Gastrocnemius medialis (tissue), 4 donors: Measurements from ENCODE around the gene HSFX1. TPM values are rescaled to one million over a fixed set of nuclear protein-coding genes. Genes with fewer than 3 reads are reported as not detected.
"Not testable (repeated sequence)": the region's sequence is repeated elsewhere in the genome, so short reads cannot be mapped to it uniquely, and the experiment has no call there.

ENCODE experiments used
- ATAC-seq, 2 donors: fragments of 150-250 bp; one replicate each; pipeline ENCODE4 v1.9.1; 2016
- DNase-seq, 2 donors: peaks; one replicate each; pipeline ENCODE4 v3.0.0-alpha.2; 2019
- H3K27ac ChIP-seq, 4 donors: fragments of 200-600 bp; sonication (generic); 1 replicate in 1 of 4; 2 replicates in 3 of 4; pipeline ENCODE4 v1.5.1; 2016 to 2018; ENCODE audit warnings: mild to moderate bottlenecking in 2 of 4, moderate library complexity in 1 of 4
- H3K27me3 ChIP-seq, 3 donors: fragments of 200-600 bp; sonication (generic) in 2 of 3; 1 replicate in 1 of 3; 2 replicates in 2 of 3; pipeline versions ENCODE4 v1.5.1 to v1.6.0; 2016 to 2019; ENCODE audit warnings: mild to moderate bottlenecking in 1 of 3, moderate library complexity in 1 of 3
- H3K36me3 ChIP-seq, 2 donors: fragments of 200-600 bp; sonication (generic) in 1 of 2; one replicate each; pipeline ENCODE4 v1.5.1; 2017 to 2018
- H3K4me1 ChIP-seq, 2 donors: fragments of 200-600 bp; sonication (generic) in 1 of 2; one replicate each; pipeline ENCODE4 v1.5.1; 2016 to 2017; ENCODE audit warnings: mild to moderate bottlenecking in 2 of 2
- H3K4me3 ChIP-seq, 4 donors: fragments of 200-600 bp; sonication (generic) in 3 of 4; 1 replicate in 1 of 4; 2 replicates in 3 of 4; pipeline ENCODE4 v1.5.1; 2016 to 2019; ENCODE audit warnings: mild to moderate bottlenecking in 2 of 4
- H3K9me3 ChIP-seq, 3 donors: fragments of 200-600 bp; sonication (generic) in 2 of 3; 1 replicate in 1 of 3; 2 replicates in 2 of 3; pipeline ENCODE4 v1.5.1; 2016 to 2019
- POLR2A ChIP-seq, 2 donors: fragments of 450-650 bp; IDR thresholded peaks; one replicate each; pipeline ENCODE4 v1.6.1; 2017; ENCODE audit warnings: antibody characterized with exemption in 2 of 2, mild to moderate bottlenecking in 2 of 2, moderate library complexity in 2 of 2
- in situ Hi-C, 4 donors: fragments of 200-750 bp; cut with MboI; loops; one replicate each; pipeline versions ENCODE4 v1.15.0 to v1.8.0; 2017; ENCODE audit warnings: low sequenced_read_pairs in 4 of 4
- intact Hi-C: fragments of 100-400 bp; cut with DNase I; formaldehyde crosslinking; loops from one replicate; pipeline ENCODE4 v1.15.1; 2023; ENCODE audit warnings: low total_unique reads
- total RNA-seq, 4 donors: library from RNA; depleted of rRNA; stranded (reverse); fragments of >200 nt; gene quantifications; one replicate each; pipeline versions ENCODE4 v1.1.0 to v1.2.3, GENCODE V29; 2016
- TF ChIP-seq, protein P1 (sequence below), 5 experiments: fragments of 450-650 bp in 3 of 5; fragments of 200-600 bp in 2 of 5; sonication (generic) in 2 of 5; IDR thresholded peaks in 4 of 5; conservative IDR thresholded peaks in 1 of 5; 1 replicate in 4 of 5; 2 replicates in 1 of 5; pipeline ENCODE4 v1.5.1; 2016 to 2019; ENCODE audit warnings: antibody characterized with exemption in 5 of 5, mild to moderate bottlenecking in 3 of 5, moderate library complexity in 3 of 5

The HSFX1 gene
- total RNA-seq, 4 donors from 2014 or later, result 0.42 to 0.46 TPM; not detected in 2

DNA sequence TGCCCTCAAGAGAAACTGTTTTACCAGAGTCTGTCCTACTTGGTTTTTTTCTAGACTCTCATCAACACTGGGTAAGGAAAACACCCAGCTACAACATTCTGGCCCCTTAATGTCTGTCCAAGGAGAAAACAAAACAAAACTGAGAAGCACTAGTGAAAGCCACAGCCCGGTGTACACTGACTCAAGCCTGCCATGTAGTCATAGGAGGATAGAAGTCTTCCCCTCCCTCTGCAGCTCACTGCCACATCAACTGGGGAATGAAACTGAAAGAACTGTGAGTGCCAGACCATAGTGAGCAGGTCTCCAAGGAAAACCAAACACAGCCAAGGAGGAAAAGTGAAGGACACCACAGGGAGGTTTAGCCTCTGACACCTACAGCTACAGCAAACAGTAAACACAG is 21.7 kb downstream of the HSFX1 start:
- H3K27ac ChIP-seq, in situ Hi-C loops, H3K36me3 ChIP-seq, intact Hi-C loops, H3K4me1 ChIP-seq, H3K4me3 ChIP-seq, H3K9me3 ChIP-seq, DNase-seq, ATAC-seq, H3K27me3 ChIP-seq: not testable (repeated sequence)

DNA sequence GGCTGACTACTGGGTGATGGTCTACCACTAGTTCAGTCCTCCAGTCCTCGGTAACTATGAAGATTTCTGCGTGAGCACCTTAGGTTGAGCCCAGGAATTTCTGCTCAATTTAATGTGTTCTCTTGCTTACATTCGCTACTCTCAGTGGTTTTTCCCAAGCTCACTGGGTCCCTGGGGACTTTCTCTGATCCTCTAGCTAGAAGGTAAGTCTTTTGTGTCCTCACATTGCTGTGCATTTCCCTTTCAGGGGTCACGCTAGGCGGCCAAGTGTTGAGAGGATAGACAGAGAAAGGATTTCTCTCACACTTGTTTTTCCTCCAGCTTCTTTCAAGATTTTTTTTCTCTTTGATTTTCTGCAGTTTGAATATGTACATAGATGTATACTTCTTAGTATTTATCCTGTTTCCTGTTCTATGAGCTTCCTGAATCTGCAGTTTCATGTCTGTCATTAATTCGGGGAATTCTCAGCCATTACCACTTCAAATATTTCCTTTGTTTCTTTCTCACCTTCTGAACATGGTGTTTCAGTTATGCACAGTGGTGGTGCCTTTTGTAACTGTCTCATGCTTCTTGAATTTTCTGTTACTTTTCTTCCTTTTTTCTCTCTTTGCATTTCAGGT is 25.3 kb downstream of the HSFX1 start:
- Histone ChIP-seq H3K36me3 (no peaks in the 10 kb centered on the region), H3K4me3 (no peak overlapping the region), H3K27me3 (no peaks in the 10 kb centered on the region), H3K9me3 (no peaks in the 10 kb centered on the region), H3K4me1 (no peaks in the 10 kb centered on the region), H3K27ac (no peak overlapping the region)
- in situ Hi-C loops, result no loop called here
- TF ChIP-seq, protein P1, sequence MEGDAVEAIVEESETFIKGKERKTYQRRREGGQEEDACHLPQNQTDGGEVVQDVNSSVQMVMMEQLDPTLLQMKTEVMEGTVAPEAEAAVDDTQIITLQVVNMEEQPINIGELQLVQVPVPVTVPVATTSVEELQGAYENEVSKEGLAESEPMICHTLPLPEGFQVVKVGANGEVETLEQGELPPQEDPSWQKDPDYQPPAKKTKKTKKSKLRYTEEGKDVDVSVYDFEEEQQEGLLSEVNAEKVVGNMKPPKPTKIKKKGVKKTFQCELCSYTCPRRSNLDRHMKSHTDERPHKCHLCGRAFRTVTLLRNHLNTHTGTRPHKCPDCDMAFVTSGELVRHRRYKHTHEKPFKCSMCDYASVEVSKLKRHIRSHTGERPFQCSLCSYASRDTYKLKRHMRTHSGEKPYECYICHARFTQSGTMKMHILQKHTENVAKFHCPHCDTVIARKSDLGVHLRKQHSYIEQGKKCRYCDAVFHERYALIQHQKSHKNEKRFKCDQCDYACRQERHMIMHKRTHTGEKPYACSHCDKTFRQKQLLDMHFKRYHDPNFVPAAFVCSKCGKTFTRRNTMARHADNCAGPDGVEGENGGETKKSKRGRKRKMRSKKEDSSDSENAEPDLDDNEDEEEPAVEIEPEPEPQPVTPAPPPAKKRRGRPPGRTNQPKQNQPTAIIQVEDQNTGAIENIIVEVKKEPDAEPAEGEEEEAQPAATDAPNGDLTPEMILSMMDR (IDR thresholded peaks at IDR 0.05 in 4 of 5, conservative IDR thresholded peaks at IDR 0.05 in 1 of 5), result no peak
- no peak for TF ChIP-seq POLR2A (IDR thresholded peaks at IDR 0.05)
- intact Hi-C loops, result no loop called here
- ATAC-seq, result no peak
- DNase-seq, result no peak

DNA sequence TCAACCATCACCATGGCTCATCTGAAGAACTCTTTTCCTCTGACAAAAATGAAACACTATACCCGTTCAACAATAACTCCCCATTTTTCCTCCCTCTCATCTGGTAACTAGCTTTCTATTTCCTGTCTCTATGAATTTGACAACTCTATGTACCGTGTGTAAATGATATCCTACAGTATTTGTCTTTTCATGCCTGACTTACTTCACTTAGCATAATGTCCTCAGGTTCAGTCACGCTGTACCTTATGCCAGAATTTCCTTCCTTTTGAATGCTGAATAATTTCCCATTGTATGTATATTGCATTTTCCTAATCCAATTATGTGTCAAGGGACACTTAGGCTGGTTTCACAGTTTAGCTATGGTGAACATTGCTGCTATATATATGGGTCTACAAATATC is 26.1 kb downstream of the HSFX1 start:
- H3K4me1 ChIP-seq, result no peaks in the 10 kb centered on the region
- H3K9me3 ChIP-seq, result no peaks in the 10 kb centered on the region
- no peak overlapping the region for H3K27ac ChIP-seq
- in situ Hi-C loops, result no loop called here
- DNase-seq (no peak), ATAC-seq (no peak)
- intact Hi-C loops, result no loop called here
- H3K4me3 ChIP-seq, result no peak overlapping the region
- H3K27me3 ChIP-seq, result no peaks in the 10 kb centered on the region
- TF ChIP-seq, protein P1 (IDR thresholded peaks at IDR 0.05 in 4 of 5, conservative IDR thresholded peaks at IDR 0.05 in 1 of 5), result no peak
- H3K36me3 ChIP-seq, result no peaks in the 10 kb centered on the region

DNA sequence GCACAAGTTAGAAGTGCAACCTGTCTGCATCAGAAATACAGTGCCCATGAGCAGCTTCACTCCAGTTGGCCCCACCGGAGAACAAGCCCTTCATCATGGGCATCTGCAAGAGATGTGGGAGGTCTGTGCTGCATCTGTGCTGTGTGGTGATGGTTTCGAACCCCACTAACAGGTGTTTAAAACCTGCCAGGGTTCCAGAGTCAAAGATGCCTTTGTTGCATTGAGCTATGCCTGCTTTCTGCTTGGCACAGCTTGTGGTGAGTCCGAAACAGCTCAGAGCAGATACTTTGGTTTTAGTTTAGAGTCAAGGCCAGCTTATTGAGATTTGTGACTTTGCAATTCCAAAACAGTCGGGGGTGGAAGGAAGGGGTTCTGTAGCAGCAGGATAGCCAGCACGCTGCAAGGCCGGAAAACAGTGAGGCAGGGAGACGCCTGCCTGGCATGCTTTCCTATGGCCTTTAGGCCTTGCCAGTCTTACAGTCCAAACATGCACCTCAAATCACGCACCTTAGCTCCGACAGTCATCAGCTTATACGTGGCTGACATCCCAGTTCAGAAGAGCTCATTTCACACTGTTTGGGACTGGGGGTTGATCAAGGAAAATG is 29.7 kb downstream of the HSFX1 start:
- H3K27ac ChIP-seq, result no peak overlapping the region
- H3K27me3 ChIP-seq, result no peaks in the 10 kb centered on the region
- ATAC-seq, result no peak
- H3K9me3 ChIP-seq, result no peaks in the 10 kb centered on the region
- intact Hi-C loops, result no loop called here
- H3K36me3 ChIP-seq, result no peaks in the 10 kb centered on the region
- in situ Hi-C loops, result no loop called here
- TF ChIP-seq, protein P1 (IDR thresholded peaks at IDR 0.05 in 4 of 5, conservative IDR thresholded peaks at IDR 0.05 in 1 of 5), result no peak
- TF ChIP-seq POLR2A (IDR thresholded peaks at IDR 0.05), result no peak
- H3K4me1 ChIP-seq, result no peaks in the 10 kb centered on the region
- no peak for DNase-seq
- no peak overlapping the region for H3K4me3 ChIP-seq

DNA sequence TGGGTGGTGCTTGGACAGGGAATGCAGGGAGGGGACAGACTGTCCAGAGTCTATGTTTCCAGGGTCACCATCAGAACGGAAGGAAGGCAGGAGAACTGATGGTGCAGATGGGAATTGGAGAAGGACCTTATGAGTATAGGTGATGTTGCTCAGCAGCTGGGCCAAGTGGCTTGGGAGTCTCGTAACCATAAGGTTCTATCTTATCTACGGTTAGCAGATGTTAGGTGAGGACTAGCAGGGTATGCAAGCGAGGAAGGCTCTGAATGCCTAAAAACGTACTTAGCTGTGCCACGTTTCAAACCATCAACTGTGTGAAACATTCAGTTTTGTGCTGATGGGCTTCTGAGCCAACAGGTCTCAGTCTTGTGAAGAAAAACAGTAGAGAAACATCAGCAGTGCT is 30.2 kb downstream of the HSFX1 start:
- in situ Hi-C loops (no loop called here), intact Hi-C loops (no loop called here)
- Histone ChIP-seq H3K36me3 (no peaks in the 10 kb centered on the region), H3K27ac (no peak overlapping the region), H3K4me3 (no peak overlapping the region), H3K9me3 (no peaks in the 10 kb centered on the region), H3K27me3 (no peaks in the 10 kb centered on the region), H3K4me1 (no peaks in the 10 kb centered on the region)
- TF ChIP-seq, protein P1 (IDR thresholded peaks at IDR 0.05 in 4 of 5, conservative IDR thresholded peaks at IDR 0.05 in 1 of 5), result no peak
- TF ChIP-seq POLR2A (IDR thresholded peaks at IDR 0.05), result no peak
- DNase-seq (no peak), ATAC-seq (no peak)
